Ovary (tissue), 9 donors: ENCODE data around the gene MOG. TPM values are rescaled to one million over a fixed set of nuclear protein-coding genes. Genes with fewer than 3 reads are reported as not detected.
"Not testable (repeated sequence)": the region's sequence is repeated elsewhere in the genome, so short reads cannot be mapped to it uniquely, and the experiment has no call there.

Experiments used
- DNase-seq, 5 donors: peaks; one replicate each; pipeline ENCODE4 v3.0.0-alpha.2; 2019 to 2020
- H3K27ac ChIP-seq, 2 donors: fragments of 200-600 bp; one replicate each; pipeline versions ENCODE4 v1.5.1 to v1.8.0; 2019 to 2022
- H3K27me3 ChIP-seq: fragments of 200-600 bp; one replicate; pipeline ENCODE4 v1.8.0; 2022
- H3K36me3 ChIP-seq: fragments of 200-600 bp; sonication (generic); one replicate; pipeline ENCODE4 v1.5.1; 2019
- H3K4me1 ChIP-seq: one replicate; pipeline ENCODE4 v1.8.1; 2013; ENCODE audit warnings: mild to moderate bottlenecking, moderate library complexity; ENCODE audit not compliant: insufficient read depth
- H3K4me3 ChIP-seq: fragments of 200-600 bp; sonication (generic); one replicate; pipeline ENCODE4 v1.5.1; 2017
- H3K9me3 ChIP-seq, 2 donors: fragments of 200-600 bp in 1 of 2; sonication (generic) in 1 of 2; one replicate each; pipeline versions ENCODE4 v1.5.1 to v1.8.1; 2013 to 2019; ENCODE audit warnings: mild to moderate bottlenecking in 1 of 2, moderate library complexity in 1 of 2
- EP300 ChIP-seq: sonication (generic); formaldehyde crosslinking; IDR thresholded peaks from one replicate; pipeline ENCODE4 v1.6.1; 2017; ENCODE audit warnings: antibody characterized with exemption
- POLR2A ChIP-seq: fragments of 450-650 bp; IDR thresholded peaks from one replicate; pipeline ENCODE4 v1.6.1; 2017; ENCODE audit warnings: antibody characterized with exemption, mild to moderate bottlenecking, moderate library complexity
- WGBS, 3 donors: extraction: QIAGEN DNeasy Blood & Tissue Kit in 1 of 3; methylation state at CpG; one replicate each; pipeline versions ENCODE4 v1.1.5 to v1.1.7; 2013 to 2017; 5-methylcytosine and 5-hydroxymethylcytosine counted together
- intact Hi-C, 4 donors: fragments of 100-400 bp; cut with DNase I; formaldehyde crosslinking; loops; one replicate each; pipeline versions ENCODE4 v1.11.0 to v1.15.1; 2022 to 2023
- polyA plus RNA-seq, 2 donors: library from polyadenylated mRNA; stranded (reverse); fragments of 200-250 nt in 1 of 2; fragments of 350-450 nt in 1 of 2; fragmentation: Illumina TruSeq in 1 of 2; extraction: RNeasy Lipid Tissue Mini Kit (QIAGEN cat#74804) in 1 of 2; gene quantifications; one replicate each; pipeline ENCODE4 v1.2.3, GENCODE V29; 2013 to 2014
- total RNA-seq, 7 donors: library from RNA; depleted of rRNA in 2 of 7; stranded (reverse); fragments of >200 nt in 2 of 7; fragmentation: NEBNext Ultra II Directional in 3 of 7; extraction: Animal tissue kit (Norgen Biotek cat#: 25700) in 3 of 7; gene quantifications; one replicate each; pipeline versions ENCODE4 v1.1.0 to v1.2.4, GENCODE V29; 2016 to 2023
- TF ChIP-seq, protein P1 (sequence below), 3 donors: fragments of 450-650 bp in 2 of 3; fragments of 200-600 bp in 1 of 3; IDR thresholded peaks; one replicate each; pipeline versions ENCODE4 v1.5.1 to v1.8.0; 2016 to 2022; ENCODE audit warnings: antibody characterized with exemption in 3 of 3, mild to moderate bottlenecking in 1 of 3
- donor health status: DM: no; HTN: no; CAD: no; lungs with moderate emphysema.
- donor health status: DM: no; HTN: no; CAD: no.
- donor health status: Bipolar disorder and iron deficiency.
- donor health status: DM: yes; HTN: yes; CAD: no.
- donor health status: DM: no; HTN: no; CAD: no.
- donor health status: DM: yes; HTN: yes; CAD: no.

MOG gene
- total and polyA plus RNA-seq, 9 donors: 0.05 to 0.13 TPM; not detected in 7

DNA sequence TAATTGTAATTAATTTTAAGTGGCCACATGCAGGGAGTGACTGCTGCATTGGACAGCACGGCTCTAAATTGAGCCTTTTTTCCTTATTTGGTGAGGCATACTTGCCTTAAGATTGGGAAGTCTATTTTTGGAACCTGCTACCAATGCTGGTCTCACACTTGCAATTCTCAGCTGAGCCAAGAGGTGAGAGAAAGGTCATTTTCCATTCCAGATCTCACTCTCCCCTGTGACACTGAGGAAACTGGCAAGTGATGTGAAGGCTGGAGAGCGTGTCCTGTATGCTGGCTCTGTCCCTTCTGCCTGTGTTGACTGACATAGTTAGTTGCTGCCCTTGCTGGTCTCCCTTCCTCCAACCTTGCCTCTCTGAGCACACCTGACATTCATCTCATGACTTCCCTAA, 735 bp upstream of the MOG start:
- WGBS, 3 donors: 28 to 43% (median 33%) methylated on average over 2 of the region's 2 CpGs

DNA sequence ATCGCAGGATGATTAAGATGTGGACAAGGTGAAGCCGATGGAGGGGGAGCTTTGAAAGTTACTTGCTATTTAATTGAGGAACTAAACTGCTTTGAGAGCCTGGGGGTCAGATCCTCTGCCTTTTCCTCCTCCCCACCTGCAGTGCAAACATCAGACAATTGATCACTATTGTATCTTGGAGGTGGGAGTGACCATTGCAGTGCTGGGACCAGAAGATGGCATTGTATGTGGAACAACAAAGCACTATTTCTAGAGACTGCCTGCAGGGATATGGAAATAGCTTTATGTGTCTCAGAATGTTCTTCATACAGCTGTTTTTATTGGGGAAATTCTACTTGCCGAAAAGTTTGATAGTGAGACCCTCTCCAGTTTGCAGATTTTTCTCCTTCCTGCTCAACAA, 4.2 kb downstream of the MOG start:
- intact Hi-C loops: no loop called here
- Histone ChIP-seq H3K4me1 (no peaks in the 10 kb centered on the region), H3K4me3 (no peak overlapping the region), H3K27ac (no peak overlapping the region), H3K36me3 (no peaks in the 10 kb centered on the region), H3K27me3 (no peaks in the 10 kb centered on the region), H3K9me3 (no peaks in the 10 kb centered on the region)
- WGBS, 3 donors: 66 to 85% (median 72%) methylated on average over 3 of the region's 3 CpGs
- TF ChIP-seq EP300 (no peak), POLR2A (no peak)
- TF ChIP-seq, protein P1, sequence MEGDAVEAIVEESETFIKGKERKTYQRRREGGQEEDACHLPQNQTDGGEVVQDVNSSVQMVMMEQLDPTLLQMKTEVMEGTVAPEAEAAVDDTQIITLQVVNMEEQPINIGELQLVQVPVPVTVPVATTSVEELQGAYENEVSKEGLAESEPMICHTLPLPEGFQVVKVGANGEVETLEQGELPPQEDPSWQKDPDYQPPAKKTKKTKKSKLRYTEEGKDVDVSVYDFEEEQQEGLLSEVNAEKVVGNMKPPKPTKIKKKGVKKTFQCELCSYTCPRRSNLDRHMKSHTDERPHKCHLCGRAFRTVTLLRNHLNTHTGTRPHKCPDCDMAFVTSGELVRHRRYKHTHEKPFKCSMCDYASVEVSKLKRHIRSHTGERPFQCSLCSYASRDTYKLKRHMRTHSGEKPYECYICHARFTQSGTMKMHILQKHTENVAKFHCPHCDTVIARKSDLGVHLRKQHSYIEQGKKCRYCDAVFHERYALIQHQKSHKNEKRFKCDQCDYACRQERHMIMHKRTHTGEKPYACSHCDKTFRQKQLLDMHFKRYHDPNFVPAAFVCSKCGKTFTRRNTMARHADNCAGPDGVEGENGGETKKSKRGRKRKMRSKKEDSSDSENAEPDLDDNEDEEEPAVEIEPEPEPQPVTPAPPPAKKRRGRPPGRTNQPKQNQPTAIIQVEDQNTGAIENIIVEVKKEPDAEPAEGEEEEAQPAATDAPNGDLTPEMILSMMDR (IDR thresholded peaks at IDR 0.05): no peak
- DNase-seq: no peak

More for the DNA sequence above, 735 bp upstream of the MOG start:
- intact Hi-C loops: loop anchor here in 1 of 4 donors (10.0 kb wide), 1 partner anchor 89 kb away; no protein-coding TSS in a partner anchor
- H3K27ac ChIP-seq: no peak overlapping the region
- H3K4me3 ChIP-seq: no peak overlapping the region
- no peaks in the 10 kb centered on the region for H3K36me3 ChIP-seq
- no peak for TF ChIP-seq EP300
- no peaks in the 10 kb centered on the region for H3K27me3 ChIP-seq
- no peaks in the 10 kb centered on the region for H3K4me1 ChIP-seq
- DNase-seq: no peak
- H3K9me3 ChIP-seq: no peaks in the 10 kb centered on the region

DNA sequence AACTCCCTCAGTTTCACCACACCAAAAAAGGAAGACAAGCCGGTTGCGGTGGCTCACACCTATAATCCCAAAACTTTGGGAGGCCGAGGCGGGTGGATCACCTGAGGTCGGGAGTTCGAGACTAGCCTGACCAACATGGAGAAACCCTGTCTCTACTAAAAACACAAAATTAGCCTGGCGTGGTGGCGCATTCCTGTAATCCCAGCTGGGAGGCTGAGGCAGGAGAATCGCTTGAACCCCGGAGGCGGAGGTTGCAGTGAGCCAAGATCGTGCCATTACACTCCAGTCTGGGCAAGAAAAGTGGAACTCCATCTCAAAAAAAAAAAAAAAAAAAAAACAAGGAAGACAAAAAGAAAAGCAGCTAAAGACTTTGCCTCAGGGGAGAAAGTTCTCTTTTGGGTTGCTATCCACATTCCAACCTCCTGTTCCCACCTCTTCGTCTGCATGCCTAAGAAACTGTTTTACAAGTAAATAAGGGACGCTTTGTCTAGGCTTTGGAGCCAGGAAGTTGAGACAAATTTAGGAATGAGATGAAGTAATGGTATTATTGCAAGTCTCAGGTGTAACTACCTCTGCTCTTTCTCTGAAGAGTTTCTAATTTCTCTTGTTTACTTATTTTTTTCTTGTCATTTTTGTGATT, 4.7 kb downstream of the MOG start:
- H3K9me3 ChIP-seq, H3K27me3 ChIP-seq, H3K36me3 ChIP-seq, DNase-seq, intact Hi-C loops, H3K4me1 ChIP-seq, H3K27ac ChIP-seq, H3K4me3 ChIP-seq: not testable (repeated sequence)
- WGBS, 3 donors: 49 to 56% (median 52%) methylated on average over 14 of the region's 14 CpGs

DNA sequence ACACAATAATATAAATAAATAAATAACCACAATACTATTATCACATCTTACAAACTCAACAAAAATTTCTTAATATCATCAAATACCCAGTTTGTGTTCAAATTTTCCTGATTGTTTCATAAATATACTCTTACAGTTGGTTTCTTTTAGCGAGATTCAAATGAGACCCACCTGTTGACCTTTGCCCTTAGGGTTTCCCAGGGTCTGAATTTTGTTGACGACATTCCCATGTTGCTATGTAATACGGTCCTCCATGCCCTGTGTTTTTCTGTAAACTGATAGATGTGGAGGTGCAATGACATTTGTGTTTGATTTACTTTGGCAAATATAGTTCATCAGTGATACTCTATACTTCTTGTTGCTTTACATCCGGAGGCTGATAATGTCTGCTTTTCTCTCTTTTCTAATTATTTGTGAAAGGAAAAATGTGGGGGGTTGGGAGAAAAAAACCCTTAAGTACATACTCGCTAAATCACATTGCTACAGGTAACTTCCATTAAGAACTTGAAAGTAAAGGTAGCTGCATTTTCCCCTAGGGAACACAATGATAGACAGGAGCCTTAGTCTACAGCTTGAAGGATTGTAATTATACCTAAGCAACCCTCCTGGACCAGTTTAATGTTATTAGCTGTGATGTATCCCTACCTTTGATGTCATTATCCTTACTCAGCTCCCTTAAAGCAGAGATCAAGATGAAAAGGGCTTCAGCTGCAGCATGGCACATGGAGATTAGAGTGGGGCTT, 6.6 kb downstream of the MOG start:
- Histone ChIP-seq H3K9me3 (no peaks in the 10 kb centered on the region), H3K4me3 (no peak overlapping the region), H3K27me3 (no peaks in the 10 kb centered on the region), H3K27ac (no peak overlapping the region), H3K36me3 (no peaks in the 10 kb centered on the region), H3K4me1 (no peaks in the 10 kb centered on the region)
- no peak for DNase-seq
- TF ChIP-seq, protein P1 (IDR thresholded peaks at IDR 0.05): no peak
- TF ChIP-seq EP300 (no peak), POLR2A (no peak)
- intact Hi-C loops: no loop called here
- WGBS, 3 donors: 45 to 59% (median 53%) methylated on average over 5 of the region's 5 CpGs

DNA sequence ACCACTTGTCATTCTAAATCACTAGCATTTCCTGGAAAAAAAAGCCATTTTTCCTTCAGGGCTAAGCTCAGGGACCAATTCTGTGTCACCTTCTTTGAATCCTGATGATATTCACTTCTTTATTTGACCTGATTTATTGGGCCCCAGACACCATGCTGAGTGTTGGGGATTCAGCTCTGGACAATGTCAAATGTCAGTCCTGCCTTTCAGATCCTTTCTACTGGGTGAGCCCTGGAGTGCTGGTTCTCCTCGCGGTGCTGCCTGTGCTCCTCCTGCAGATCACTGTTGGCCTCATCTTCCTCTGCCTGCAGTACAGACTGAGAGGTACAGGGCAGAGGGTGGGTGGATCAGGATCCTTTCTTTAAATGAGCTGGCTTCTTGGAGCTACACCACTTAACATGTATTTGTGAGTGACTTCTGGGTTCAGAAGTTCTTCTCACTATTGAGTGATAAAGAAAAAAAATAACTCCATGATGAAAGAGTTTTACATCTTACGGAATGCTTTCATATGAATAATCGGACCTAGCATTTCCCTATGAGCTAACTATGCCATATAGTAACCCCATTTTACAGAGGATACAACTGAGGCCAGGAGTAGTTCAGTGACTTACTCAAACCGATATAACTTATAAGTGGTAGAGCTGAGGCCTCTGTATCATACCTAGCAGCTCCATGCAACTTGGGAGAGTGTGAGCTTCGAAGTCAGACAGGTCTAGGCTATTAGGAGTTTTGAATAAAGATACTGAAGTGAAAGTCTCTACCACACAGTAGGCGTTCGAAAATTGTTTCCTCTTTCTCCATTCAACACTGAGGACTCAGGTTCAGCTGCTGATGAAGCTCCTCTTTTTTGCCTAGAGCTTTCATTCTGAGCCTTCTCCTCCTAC, 9.3 kb downstream of the MOG start:
- TF ChIP-seq, protein P1 (IDR thresholded peaks at IDR 0.05): no peak
- TF ChIP-seq POLR2A (no peak), EP300 (no peak)
- Histone ChIP-seq H3K27ac (no peak overlapping the region), H3K36me3 (no peaks in the 10 kb centered on the region), H3K4me3 (no peak overlapping the region), H3K9me3 (no peaks in the 10 kb centered on the region), H3K27me3 (no peaks in the 10 kb centered on the region), H3K4me1 (no peaks in the 10 kb centered on the region)
- 67 to 73% (median 70%) methylated on average over 8 of the region's 8 CpGs for WGBS, 3 donors
- DNase-seq: no peak
- intact Hi-C loops: no loop called here
